ENCODE measurements around the gene ADGRG6.

Gene ADGRG6

GRCh38 chr6:142400495-142400894 lies 98.7 kb downstream of the ADGRG6 start (continued):
- TF ChIP-seq ZNF274 (IDR thresholded peaks at IDR 0.05; ENCODE audit: low read length), result no peak
- no peak for TF ChIP-seq ZNF274 (tag by site-specific recombination; IDR thresholded peaks at IDR 0.05; ENCODE audit: borderline replicate concordance)
- TF ChIP-seq ZNF555 (tag by site-specific recombination; conservative IDR thresholded peaks at IDR 0.05), result no peak
- TF ChIP-seq SALL2 (tag by site-specific recombination; IDR thresholded peaks at IDR 0.05; ENCODE audit: borderline replicate concordance), result no peak
- TF ChIP-seq ZNF488 (tag by site-specific recombination; IDR thresholded peaks at IDR 0.05), result no peak
- TF ChIP-seq TSHZ1 (tag by site-specific recombination; IDR thresholded peaks at IDR 0.05; ENCODE audit: borderline replicate concordance), result peak; percentile 34; the same call in 1 of the 2 replicates
- no peak for TF ChIP-seq ZBTB49 (tag by site-specific recombination; IDR thresholded peaks at IDR 0.05; ENCODE audit: low read depth)
- no peak for TF ChIP-seq ZNF239 (tag by site-specific recombination; IDR thresholded peaks at IDR 0.05)
- TF ChIP-seq ZNF404 (tag by site-specific recombination; IDR thresholded peaks at IDR 0.05), result no peak
- no peak for TF ChIP-seq ZNF76 (tag by site-specific recombination; IDR thresholded peaks at IDR 0.05; ENCODE audit: borderline replicate concordance, low read depth)
- TF ChIP-seq BCL11B (tag by site-specific recombination; IDR thresholded peaks at IDR 0.05; ENCODE audit: low read depth), result no peak
- TF ChIP-seq KLF10 (tag by site-specific recombination; IDR thresholded peaks at IDR 0.05), result no peak
- TF ChIP-seq OVOL3 (tag by site-specific recombination; IDR thresholded peaks at IDR 0.05), result no peak
- no peak for TF ChIP-seq ZNF501 (tag by site-specific recombination; IDR thresholded peaks at IDR 0.05)
- no peak for TF ChIP-seq ZNF175 (tag by site-specific recombination; IDR thresholded peaks at IDR 0.05)
- TF ChIP-seq ZSCAN16 (tag by site-specific recombination; IDR thresholded peaks at IDR 0.05), result no peak
- peak; percentile 54 for TF ChIP-seq FEZF1 (tag by site-specific recombination; IDR thresholded peaks at IDR 0.05)
- TF ChIP-seq ZNF654 (tag by site-specific recombination; IDR thresholded peaks at IDR 0.05; ENCODE audit: low read depth), result no peak
- TF ChIP-seq ZXDB (tag by site-specific recombination; IDR thresholded peaks at IDR 0.05), result peak; percentile 84
- TF ChIP-seq ZNF629 (tag by site-specific recombination; IDR thresholded peaks at IDR 0.05), result peak; percentile 69
- no peak for TF ChIP-seq ZNF112 (tag by site-specific recombination; IDR thresholded peaks at IDR 0.05)
- no peak for TF ChIP-seq ZNF658 (tag by site-specific recombination; IDR thresholded peaks at IDR 0.05)
- no peak for TF ChIP-seq ATF2 (tag by site-specific recombination; IDR thresholded peaks at IDR 0.05; ENCODE audit: low read depth)
- no peak for TF ChIP-seq ZNF580 (tag by site-specific recombination; IDR thresholded peaks at IDR 0.05)
- no peak for TF ChIP-seq ZNF19 (tag by site-specific recombination; IDR thresholded peaks at IDR 0.05; ENCODE audit: low read depth)
- no peak for TF ChIP-seq ZNF791 (tag by site-specific recombination; IDR thresholded peaks at IDR 0.05)
- peak; percentile 47; the same call in 1 of the 2 replicates for TF ChIP-seq ZNF366 (tag by site-specific recombination; conservative IDR thresholded peaks at IDR 0.05)
- TF ChIP-seq ZNF645 (tag by site-specific recombination; IDR thresholded peaks at IDR 0.05), result no peak
- no peak for TF ChIP-seq ZNF311 (tag by site-specific recombination; IDR thresholded peaks at IDR 0.05; ENCODE audit: borderline replicate concordance)
